ENCODE results near the gene ARMC6.
"Not testable (repeated sequence)": the region's sequence is repeated elsewhere in the genome, so short reads cannot be mapped to it uniquely, and the experiment has no call there.

Gene ARMC6

DNA sequence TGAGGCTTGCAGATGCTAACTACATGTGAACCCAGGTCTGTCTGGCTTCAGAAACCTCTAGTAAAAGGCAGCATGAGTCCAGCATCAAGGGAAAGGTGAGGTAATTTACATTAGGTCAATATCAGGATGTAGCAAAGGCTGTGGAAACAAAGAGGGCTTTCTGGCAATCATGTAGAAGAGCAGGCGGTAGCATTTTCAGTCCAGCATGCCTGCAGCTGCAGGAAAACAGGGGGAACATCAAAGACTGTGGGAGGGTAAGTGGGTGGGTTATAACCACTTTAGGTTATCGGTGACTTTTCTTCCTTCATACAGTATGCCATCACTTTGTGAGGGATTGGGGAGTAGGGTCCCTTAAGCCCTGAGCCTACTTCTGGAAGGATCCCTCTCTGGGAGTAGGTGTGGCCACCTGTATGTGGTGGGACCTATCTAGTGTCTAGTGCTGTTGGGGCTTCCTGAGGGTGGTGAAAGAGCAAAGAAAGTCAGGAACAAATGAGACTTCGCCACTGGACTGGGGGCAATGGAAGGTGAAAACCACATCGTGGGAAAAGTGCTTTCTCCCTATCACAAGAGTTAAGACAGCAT lies 10.9 kb upstream of the ARMC6 start:
- no peak for DNase-seq (ENCODE audit: extremely low read depth, low read depth)
- TF ChIP-seq, protein P1, sequence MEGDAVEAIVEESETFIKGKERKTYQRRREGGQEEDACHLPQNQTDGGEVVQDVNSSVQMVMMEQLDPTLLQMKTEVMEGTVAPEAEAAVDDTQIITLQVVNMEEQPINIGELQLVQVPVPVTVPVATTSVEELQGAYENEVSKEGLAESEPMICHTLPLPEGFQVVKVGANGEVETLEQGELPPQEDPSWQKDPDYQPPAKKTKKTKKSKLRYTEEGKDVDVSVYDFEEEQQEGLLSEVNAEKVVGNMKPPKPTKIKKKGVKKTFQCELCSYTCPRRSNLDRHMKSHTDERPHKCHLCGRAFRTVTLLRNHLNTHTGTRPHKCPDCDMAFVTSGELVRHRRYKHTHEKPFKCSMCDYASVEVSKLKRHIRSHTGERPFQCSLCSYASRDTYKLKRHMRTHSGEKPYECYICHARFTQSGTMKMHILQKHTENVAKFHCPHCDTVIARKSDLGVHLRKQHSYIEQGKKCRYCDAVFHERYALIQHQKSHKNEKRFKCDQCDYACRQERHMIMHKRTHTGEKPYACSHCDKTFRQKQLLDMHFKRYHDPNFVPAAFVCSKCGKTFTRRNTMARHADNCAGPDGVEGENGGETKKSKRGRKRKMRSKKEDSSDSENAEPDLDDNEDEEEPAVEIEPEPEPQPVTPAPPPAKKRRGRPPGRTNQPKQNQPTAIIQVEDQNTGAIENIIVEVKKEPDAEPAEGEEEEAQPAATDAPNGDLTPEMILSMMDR (IDR thresholded peaks at IDR 0.05; ENCODE audit: low read depth, low read length), result no peak

DNA sequence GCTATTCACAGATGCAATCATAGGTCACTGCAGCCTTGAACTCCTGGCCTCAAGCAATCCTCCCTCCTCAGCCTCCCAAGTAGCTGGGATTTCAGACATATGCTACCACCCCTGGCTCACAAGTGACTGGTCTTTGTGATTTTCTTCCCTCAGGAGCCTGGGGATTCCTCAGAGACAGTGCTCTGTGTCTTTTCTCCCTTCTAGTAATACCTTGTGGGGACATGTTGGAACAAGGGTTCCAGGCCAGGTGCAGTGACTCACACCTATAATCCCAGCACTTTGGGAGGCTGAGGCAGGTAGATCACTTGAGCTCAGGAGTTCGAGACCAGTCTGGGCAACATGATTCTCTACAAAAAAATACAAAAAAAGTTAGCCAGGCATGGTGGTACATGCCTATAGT lies 10.0 kb upstream of the ARMC6 start:
- DNase-seq (ENCODE audit: extremely low read depth, low read depth), result not testable (repeated sequence)

DNA sequence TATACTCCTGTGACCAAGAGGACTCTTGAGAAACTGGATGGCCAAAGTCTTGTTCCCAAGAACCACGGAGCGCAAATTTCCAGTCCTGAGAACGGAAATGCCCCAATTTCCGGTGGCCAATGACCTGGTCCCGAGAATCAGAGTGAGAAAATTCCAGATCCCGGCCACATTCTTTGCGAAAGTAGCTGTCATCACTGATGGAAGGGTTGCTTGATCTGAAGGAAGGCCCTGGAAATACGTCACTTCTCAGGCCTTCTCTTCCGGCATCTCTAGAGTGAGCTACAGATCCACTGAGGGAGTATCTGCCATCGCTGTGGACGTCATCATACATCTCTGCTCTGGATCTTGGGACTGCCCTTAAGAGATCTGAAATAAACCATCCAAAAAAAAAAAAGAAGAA lies 7.5 kb upstream of the ARMC6 start:
- TF ChIP-seq, protein P1 (IDR thresholded peaks at IDR 0.05; ENCODE audit: low read depth, low read length), result no peak
- no peak for DNase-seq (ENCODE audit: extremely low read depth, low read depth)

DNA sequence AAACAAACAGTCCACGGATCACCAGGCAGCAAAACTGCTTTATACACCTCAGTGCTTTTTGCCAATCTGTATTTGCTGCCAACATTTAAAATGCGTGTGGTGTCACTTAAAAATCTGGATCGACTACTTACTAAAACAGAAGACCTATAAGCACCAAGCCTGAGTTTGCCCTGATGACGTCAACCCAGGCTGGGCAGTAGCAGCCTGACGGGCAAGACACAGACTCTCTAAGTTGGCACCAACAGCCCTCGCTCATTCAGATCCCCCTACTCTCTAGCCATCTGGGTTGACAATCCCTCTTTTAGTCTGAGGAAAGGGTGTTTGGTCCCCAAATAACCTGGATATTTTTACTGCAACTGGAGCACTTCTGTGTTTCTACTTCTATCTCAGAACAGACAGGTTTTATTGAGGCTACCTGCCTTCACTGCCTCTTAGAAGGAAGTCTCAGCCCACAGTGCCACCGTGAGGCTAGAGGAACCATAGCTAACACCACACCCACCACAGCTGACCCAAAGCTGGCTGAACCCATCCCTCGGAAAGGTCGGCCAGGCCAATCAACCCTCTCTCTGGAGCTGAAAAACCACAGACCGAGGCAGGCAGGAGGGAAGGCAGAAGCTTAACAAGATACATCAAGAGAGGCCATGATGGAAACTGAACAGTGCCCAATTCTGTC lies 7.0 kb upstream of the ARMC6 start:
- TF ChIP-seq, protein P1 (IDR thresholded peaks at IDR 0.05; ENCODE audit: low read depth, low read length), result peak; percentile 21
- no peak for DNase-seq (ENCODE audit: extremely low read depth, low read depth)

DNA sequence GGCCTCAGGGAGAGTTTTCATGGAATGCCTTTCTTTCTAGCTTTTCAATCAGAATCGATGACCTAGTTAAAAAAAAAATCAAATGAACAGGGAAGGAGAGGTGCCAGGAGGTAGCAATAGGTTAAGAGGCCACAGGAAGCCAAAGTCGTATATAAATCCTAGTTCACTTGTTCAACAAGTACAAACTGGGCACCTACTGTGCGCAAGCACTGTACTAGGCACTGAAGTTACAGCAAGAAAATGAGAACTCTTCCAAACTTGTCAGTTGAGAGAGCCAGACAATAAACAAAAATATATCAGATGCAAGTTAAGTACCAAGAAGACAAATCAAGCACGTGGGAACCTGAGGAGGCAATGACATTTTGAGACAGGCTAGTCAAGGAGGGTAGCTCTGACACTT lies 6.2 kb upstream of the ARMC6 start:
- TF ChIP-seq, protein P1 (IDR thresholded peaks at IDR 0.05; ENCODE audit: low read depth, low read length), result no peak
- DNase-seq (ENCODE audit: extremely low read depth, low read depth), result no peak

DNA sequence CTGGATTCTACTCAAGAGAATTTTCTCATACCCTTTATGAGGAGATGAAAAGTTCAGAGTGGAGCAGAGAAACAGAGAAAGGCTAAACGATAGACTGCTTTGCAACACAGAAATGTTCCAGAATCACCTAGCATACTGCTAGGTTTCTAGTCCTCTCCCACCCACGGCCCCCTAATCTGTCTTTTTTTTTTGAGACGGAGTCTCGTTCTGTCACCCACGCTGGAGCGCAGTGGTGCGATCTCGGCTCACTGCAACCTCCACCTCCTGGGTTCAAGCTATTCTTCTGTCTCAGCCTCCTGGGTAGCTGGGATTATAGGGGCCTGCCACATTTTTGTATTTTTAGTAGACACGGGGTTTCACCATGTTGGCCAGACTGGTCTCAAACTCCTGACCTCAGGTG lies 4.9 kb upstream of the ARMC6 start:
- DNase-seq (ENCODE audit: extremely low read depth, low read depth), result no peak
- TF ChIP-seq, protein P1 (IDR thresholded peaks at IDR 0.05; ENCODE audit: low read depth, low read length), result no peak

DNA sequence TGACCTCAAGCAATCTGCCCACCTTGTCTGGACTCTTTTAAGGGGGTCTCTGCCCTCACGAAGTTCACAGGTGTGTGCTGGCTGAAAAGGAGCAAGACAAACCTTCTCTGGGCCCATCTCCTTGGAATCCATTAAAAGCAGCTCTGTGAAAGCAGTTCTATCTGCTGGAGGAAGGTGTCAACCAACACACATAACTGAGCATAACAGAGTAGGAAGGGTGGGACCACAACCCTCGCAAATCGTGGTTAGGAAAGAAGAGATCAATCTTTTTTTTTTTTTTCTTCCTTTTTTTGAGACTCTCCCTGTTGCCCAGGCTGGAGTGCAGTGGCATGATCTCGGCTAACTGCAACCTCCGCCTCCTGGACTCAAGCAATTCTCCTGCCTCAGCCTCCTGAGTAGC lies 1.5 kb upstream of the ARMC6 start:
- TF ChIP-seq, protein P1 (IDR thresholded peaks at IDR 0.05; ENCODE audit: low read depth, low read length), result no peak
- DNase-seq (ENCODE audit: extremely low read depth, low read depth), result no peak

All from AG09319 (cell line).